Thoracic aorta (tissue), 2 donors: ENCODE data around the gene GIMAP6. TPM values are rescaled to one million over a fixed set of nuclear protein-coding genes. Genes with fewer than 3 reads are reported as not detected.
"Not testable (repeated sequence)": the region's sequence is repeated elsewhere in the genome, so short reads cannot be mapped to it uniquely, and the experiment has no call there.

Experiments
- ATAC-seq: fragments of 150-250 bp; one replicate; pipeline ENCODE4 v1.8.0; 2017; ENCODE audit warnings: low read depth; ENCODE audit not compliant: insufficient number of reproducible peaks, low FRiP score
- DNase-seq: peaks from one replicate; pipeline ENCODE4 v3.0.0-alpha.2; 2020; ENCODE audit warnings: low spot score
- H3K27ac ChIP-seq, 2 donors: fragments of 200-600 bp; sonication (generic); 1 replicate in 1 of 2; 2 replicates in 1 of 2; pipeline ENCODE4 v1.5.1; 2016; ENCODE audit warnings: mild to moderate bottlenecking in 2 of 2, moderate library complexity in 2 of 2
- H3K27me3 ChIP-seq: fragments of 200-600 bp; sonication (generic); replicated peaks from 2 replicates; pipeline ENCODE4 v1.6.0; 2016; ENCODE audit warnings: mild to moderate bottlenecking; ENCODE audit not compliant: insufficient read depth
- H3K36me3 ChIP-seq: fragments of 200-600 bp; sonication (generic); one replicate; pipeline ENCODE4 v1.5.1; 2016
- H3K4me1 ChIP-seq, 2 donors: fragments of 200-600 bp; sonication (generic); 1 replicate in 1 of 2; 2 replicates in 1 of 2; pipeline versions ENCODE4 v1.5.1 to v1.6.0; 2016; ENCODE audit warnings: low read depth in 2 of 2, mild to moderate bottlenecking in 1 of 2; ENCODE audit not compliant: control insufficient read depth in 1 of 2
- H3K4me3 ChIP-seq: fragments of 200-600 bp; sonication (generic); 2 replicates; pipeline ENCODE4 v1.5.1; 2016; ENCODE audit warnings: mild to moderate bottlenecking
- H3K9me3 ChIP-seq: fragments of 200-600 bp; sonication (generic); 2 replicates; pipeline ENCODE4 v1.5.1; 2016
- CTCF ChIP-seq: fragments of 200-600 bp; sonication (generic); IDR thresholded peaks from one replicate; pipeline ENCODE4 v1.5.1; 2019; ENCODE audit warnings: antibody characterized with exemption
- total RNA-seq, 2 donors: library from RNA; depleted of rRNA; stranded (reverse); fragments of >200 nt; gene quantifications; one replicate each; pipeline versions ENCODE4 v1.1.0 to v1.2.3, GENCODE V29; 2016

The GIMAP6 gene
- total RNA-seq, 2 donors from 2014 or later, result 20.3 to 41.1 TPM

DNA sequence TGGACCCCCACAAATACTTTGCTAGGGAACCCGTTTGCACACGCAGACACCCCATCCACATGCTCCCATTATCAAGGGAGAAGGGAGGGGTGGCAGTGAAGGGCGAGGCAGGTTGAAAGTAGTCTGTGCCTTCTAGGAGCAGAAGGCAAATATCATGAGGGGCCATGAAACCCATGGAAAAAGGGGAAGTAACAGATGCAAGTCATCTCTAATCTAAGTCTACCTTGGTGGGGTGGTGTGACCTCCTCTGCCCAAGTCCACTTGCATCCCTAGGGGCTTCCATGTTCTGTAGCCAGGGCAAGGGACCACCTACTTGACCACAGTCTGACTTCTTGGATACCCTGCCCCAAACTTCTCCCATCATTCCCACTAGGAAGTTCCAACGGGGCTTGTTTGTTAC lies 5.5 kb downstream of the GIMAP6 start:
- Histone ChIP-seq H3K27me3 (no peaks in the 10 kb centered on the region), H3K9me3 (no peaks in the 10 kb centered on the region), H3K4me1 (no peaks in the 10 kb centered on the region), H3K4me3 (no peak overlapping the region), H3K36me3 (no peaks in the 10 kb centered on the region), H3K27ac (no peak overlapping the region)
- DNase-seq (no peak), ATAC-seq (no peak)
- no peak for TF ChIP-seq CTCF

DNA sequence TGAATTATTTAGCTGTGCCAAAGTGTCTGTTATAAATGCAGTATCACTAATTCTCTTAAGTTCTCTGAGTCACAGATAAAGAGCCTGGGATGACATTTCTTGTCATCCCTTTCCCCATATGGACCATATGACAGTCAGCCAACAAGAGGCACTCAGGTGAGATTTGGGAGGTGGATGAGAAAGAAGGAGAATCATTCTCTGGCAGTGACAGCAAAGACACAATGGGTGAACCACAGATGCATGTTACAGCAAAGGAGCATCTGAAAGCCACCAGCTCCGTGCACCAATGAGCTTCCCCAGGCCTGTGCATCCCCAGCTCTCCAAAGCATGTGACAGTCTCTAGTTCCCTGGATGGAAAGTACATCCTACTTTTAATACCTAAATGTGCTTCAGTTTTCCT lies 10.8 kb downstream of the GIMAP6 start:
- Histone ChIP-seq H3K36me3 (no peaks in the 10 kb centered on the region), H3K27ac (no peak overlapping the region), H3K4me1 (no peaks in the 10 kb centered on the region), H3K27me3 (no peaks in the 10 kb centered on the region), H3K4me3 (no peak overlapping the region), H3K9me3 (no peaks in the 10 kb centered on the region)
- ATAC-seq (no peak), DNase-seq (no peak)
- no peak for TF ChIP-seq CTCF

GRCh38 chr7:150620617-150621371 lies 11.4 kb downstream of the GIMAP6 start:
- no peak for ATAC-seq
- H3K9me3 ChIP-seq, result no peaks in the 10 kb centered on the region

DNA sequence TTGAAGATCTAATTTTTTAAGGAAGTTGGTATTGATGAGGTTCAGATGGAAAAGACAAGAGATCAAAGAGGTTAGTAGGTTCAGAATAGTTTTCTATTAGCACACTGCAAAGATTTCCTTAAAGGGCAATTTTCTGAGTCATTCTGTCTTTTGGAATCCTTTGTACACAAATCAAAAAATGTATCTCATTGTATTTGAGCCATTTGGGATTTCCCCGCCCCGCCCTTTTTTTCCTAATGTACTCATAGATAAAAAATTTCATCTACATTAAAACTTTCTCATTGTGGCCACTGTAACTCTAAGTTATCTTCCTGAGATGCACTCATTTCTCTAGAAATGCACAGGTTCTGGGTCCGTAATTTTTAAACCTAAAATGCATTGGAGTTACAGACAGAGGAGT lies 12.1 kb downstream of the GIMAP6 start:
- no peak overlapping the region for H3K4me3 ChIP-seq
- ATAC-seq, result no peak
- no peaks in the 10 kb centered on the region for H3K4me1 ChIP-seq
- DNase-seq, result no peak
- H3K36me3 ChIP-seq, result no peaks in the 10 kb centered on the region
- TF ChIP-seq CTCF, result no peak
- no peaks in the 10 kb centered on the region for H3K27me3 ChIP-seq
- no peak overlapping the region for H3K27ac ChIP-seq
- no peaks in the 10 kb centered on the region for H3K9me3 ChIP-seq

More at GRCh38 chr7:150620617-150621371, 11.4 kb downstream of the GIMAP6 start:
- Histone ChIP-seq H3K36me3 (no peaks in the 10 kb centered on the region), H3K4me1 (no peaks in the 10 kb centered on the region), H3K27ac (no peak overlapping the region), H3K27me3 (no peaks in the 10 kb centered on the region), H3K4me3 (no peak overlapping the region)
- TF ChIP-seq CTCF, result no peak
- no peak for DNase-seq

- H3K4me1 ChIP-seq, H3K9me3 ChIP-seq, ATAC-seq, H3K36me3 ChIP-seq, H3K27me3 ChIP-seq, H3K27ac ChIP-seq, DNase-seq, H3K4me3 ChIP-seq: not testable (repeated sequence)
Observed at GRCh38 chr7:150615221-150615755, 16.9 kb downstream of the GIMAP6 start.

DNA sequence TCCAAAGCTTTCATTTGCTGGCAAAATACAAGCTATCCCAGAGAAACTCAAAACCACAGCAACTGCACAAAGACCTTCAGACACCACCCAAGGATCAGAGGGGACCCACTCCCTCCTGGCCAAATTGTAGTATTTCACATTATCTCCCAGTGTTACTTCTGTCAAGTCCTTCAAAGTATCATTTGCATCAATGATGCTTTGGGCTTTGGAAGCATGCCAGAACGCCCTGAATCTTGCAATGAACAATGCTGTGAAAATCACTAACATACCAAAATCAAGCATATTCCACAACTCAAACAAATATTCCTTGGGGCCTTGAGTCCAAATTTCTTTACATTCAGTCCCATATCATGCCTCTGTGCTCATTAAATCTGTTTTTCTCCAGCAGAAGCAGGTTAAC lies 17.8 kb downstream of the GIMAP6 start:
- not testable (repeated sequence) for H3K4me3 ChIP-seq, H3K27ac ChIP-seq, ATAC-seq, H3K4me1 ChIP-seq, H3K36me3 ChIP-seq, H3K27me3 ChIP-seq, DNase-seq, H3K9me3 ChIP-seq
